ENCODE measurements around the gene CLDN1.
A peak's percentile ranks its signal among the peaks of the same experiment; 100 is the strongest.

The CLDN1 gene

DNA sequence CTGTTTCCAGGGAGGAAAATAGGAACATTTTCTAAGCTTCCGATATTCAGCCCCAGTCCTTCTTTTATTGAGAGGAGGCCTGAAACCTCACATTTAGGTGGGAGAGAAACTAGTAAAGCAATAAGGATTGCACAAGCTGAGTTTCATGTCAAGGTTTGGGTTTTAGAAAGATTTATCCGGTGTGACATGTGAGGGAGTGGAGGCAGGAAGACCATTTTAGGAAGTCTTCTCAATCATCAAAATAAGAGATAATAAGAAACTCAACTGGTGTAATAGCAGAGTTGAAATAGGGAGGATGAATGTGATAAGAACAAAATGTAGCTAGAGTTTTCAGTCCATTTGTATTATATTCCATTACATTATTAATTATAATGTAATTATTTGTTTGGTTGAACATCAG lies 38.0 kb upstream of the CLDN1 start:
- H3K9ac ChIP-seq (ENCODE audit: insufficient read length), result no peak overlapping the region
- no peaks in the 10 kb centered on the region for H3K36me3 ChIP-seq (ENCODE audit: insufficient read depth, low read length)
- H3K4me3 ChIP-seq, result no peak overlapping the region
- H3K9me3 ChIP-seq (ENCODE audit: low read depth, low read length), result no peaks in the 10 kb centered on the region
- TF ChIP-seq EZH2 (IDR thresholded peaks at IDR 0.05) (no peak), FOXP2 (optimal IDR thresholded peaks at IDR 0.05; ENCODE audit: control extremely low read depth, extremely low read length, insufficient read depth) (no peak), POLR2AphosphoS5 (IDR thresholded peaks at IDR 0.05; ENCODE audit: borderline replicate concordance, low read depth, low read length) (no peak)
- H3K27ac ChIP-seq, result no peak overlapping the region
- no peak for DNase-seq (ENCODE audit: low read depth, low spot score)

DNA sequence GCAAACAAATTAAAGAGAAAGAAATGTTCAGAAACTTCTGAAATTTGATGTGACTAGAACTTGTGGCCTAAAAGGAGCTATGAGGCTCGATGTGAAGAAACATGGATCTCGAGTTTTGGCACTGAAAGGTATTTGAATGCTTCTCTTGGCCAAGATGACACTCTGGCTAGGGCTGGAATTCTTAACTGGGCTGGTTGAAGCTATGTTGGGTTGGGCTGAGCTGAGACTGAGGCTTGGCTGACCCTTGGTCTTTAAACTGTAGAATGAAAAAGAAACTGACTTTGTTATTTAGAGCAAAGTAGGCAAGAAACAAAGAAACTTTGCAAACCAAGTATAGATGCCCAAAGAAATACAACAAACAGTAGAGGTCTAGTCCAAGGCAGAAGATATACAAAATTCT lies 37.6 kb upstream of the CLDN1 start:
- Histone ChIP-seq H3K27ac (no peak overlapping the region), H3K4me3 (no peak overlapping the region), H3K9me3 (ENCODE audit: low read depth, low read length) (no peaks in the 10 kb centered on the region), H3K36me3 (ENCODE audit: insufficient read depth, low read length) (no peaks in the 10 kb centered on the region), H3K9ac (ENCODE audit: insufficient read length) (no peak overlapping the region)
- TF ChIP-seq EZH2 (IDR thresholded peaks at IDR 0.05), result no peak
- no peak for TF ChIP-seq POLR2AphosphoS5 (IDR thresholded peaks at IDR 0.05; ENCODE audit: borderline replicate concordance, low read depth, low read length)
- no peak for TF ChIP-seq FOXP2 (optimal IDR thresholded peaks at IDR 0.05; ENCODE audit: control extremely low read depth, extremely low read length, insufficient read depth)
- DNase-seq (ENCODE audit: low read depth, low spot score), result no peak

- Histone ChIP-seq H3K9me3 (ENCODE audit: low read depth, low read length) (no peaks in the 10 kb centered on the region), H3K4me3 (peak overlapping the region; percentile 57), H3K9ac (ENCODE audit: insufficient read length) (peak overlapping the region; percentile 33), H3K27ac (peak overlapping the region; percentile 8), H3K36me3 (ENCODE audit: insufficient read depth, low read length) (no peaks in the 10 kb centered on the region)
- DNase-seq (ENCODE audit: low read depth, low spot score), result no peak
- TF ChIP-seq FOXP2 (optimal IDR thresholded peaks at IDR 0.05; ENCODE audit: control extremely low read depth, extremely low read length, insufficient read depth) (no peak), EZH2 (IDR thresholded peaks at IDR 0.05) (no peak), POLR2AphosphoS5 (IDR thresholded peaks at IDR 0.05; ENCODE audit: borderline replicate concordance, low read depth, low read length) (no peak)
Observed at GRCh38 chr3:190357468-190357867, 35.2 kb upstream of the CLDN1 start.

DNA sequence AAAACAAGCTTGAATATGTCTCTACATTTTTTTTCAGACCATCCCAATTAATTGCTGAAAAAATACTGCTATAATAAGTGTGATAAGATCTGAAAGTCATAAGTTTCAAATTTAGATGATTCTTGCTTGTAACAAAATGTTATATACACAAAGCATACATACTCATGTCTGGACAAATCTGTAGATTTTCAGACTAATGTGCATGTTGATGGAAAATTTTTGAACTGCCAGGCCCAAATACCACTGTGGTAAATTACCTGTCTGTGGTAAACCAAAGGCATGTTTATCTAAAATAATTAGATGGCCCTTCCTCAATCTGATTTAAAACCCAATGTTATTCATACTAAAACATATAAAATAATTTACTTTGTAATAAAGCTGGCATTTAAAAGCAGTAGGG lies 34.0 kb upstream of the CLDN1 start:
- Histone ChIP-seq H3K36me3 (ENCODE audit: insufficient read depth, low read length) (no peaks in the 10 kb centered on the region), H3K27ac (no peak overlapping the region), H3K4me3 (no peak overlapping the region), H3K9me3 (ENCODE audit: low read depth, low read length) (no peaks in the 10 kb centered on the region), H3K9ac (ENCODE audit: insufficient read length) (no peak overlapping the region)
- DNase-seq (ENCODE audit: low read depth, low spot score), result no peak
- TF ChIP-seq POLR2AphosphoS5 (IDR thresholded peaks at IDR 0.05; ENCODE audit: borderline replicate concordance, low read depth, low read length) (no peak), EZH2 (IDR thresholded peaks at IDR 0.05) (no peak), FOXP2 (optimal IDR thresholded peaks at IDR 0.05; ENCODE audit: control extremely low read depth, extremely low read length, insufficient read depth) (no peak)

GRCh38 chr3:190352861-190353457 lies 30.7 kb upstream of the CLDN1 start:
- Histone ChIP-seq H3K4me3 (no peak overlapping the region), H3K9me3 (ENCODE audit: low read depth, low read length) (no peaks in the 10 kb centered on the region), H3K9ac (ENCODE audit: insufficient read length) (no peak overlapping the region), H3K27ac (peak overlapping the region; percentile 12; the same call in 1 of the 2 replicates), H3K36me3 (ENCODE audit: insufficient read depth, low read length) (no peaks in the 10 kb centered on the region)
- no peak for DNase-seq (ENCODE audit: low read depth, low spot score)
- no peak for TF ChIP-seq EZH2 (IDR thresholded peaks at IDR 0.05)
- no peak for TF ChIP-seq POLR2AphosphoS5 (IDR thresholded peaks at IDR 0.05; ENCODE audit: borderline replicate concordance, low read depth, low read length)
- TF ChIP-seq FOXP2 (optimal IDR thresholded peaks at IDR 0.05; ENCODE audit: control extremely low read depth, extremely low read length, insufficient read depth), result no peak

- Histone ChIP-seq H3K4me3 (no peak overlapping the region), H3K9ac (ENCODE audit: insufficient read length) (no peak overlapping the region), H3K27ac (no peak overlapping the region), H3K9me3 (ENCODE audit: low read depth, low read length) (peaks cover 7% of the 10 kb centered on the region; the same call in 1 of the 2 replicates), H3K36me3 (ENCODE audit: insufficient read depth, low read length) (0 out of 2 replicates have a peak, but pooled peaks cover 3% of the 10 kb centered on the region)
- DNase-seq (ENCODE audit: low read depth, low spot score), result no peak
- TF ChIP-seq FOXP2 (optimal IDR thresholded peaks at IDR 0.05; ENCODE audit: control extremely low read depth, extremely low read length, insufficient read depth) (no peak), POLR2AphosphoS5 (IDR thresholded peaks at IDR 0.05; ENCODE audit: borderline replicate concordance, low read depth, low read length) (no peak), EZH2 (IDR thresholded peaks at IDR 0.05) (no peak)
Observed at GRCh38 chr3:190346541-190346940, 24.3 kb upstream of the CLDN1 start.

DNA sequence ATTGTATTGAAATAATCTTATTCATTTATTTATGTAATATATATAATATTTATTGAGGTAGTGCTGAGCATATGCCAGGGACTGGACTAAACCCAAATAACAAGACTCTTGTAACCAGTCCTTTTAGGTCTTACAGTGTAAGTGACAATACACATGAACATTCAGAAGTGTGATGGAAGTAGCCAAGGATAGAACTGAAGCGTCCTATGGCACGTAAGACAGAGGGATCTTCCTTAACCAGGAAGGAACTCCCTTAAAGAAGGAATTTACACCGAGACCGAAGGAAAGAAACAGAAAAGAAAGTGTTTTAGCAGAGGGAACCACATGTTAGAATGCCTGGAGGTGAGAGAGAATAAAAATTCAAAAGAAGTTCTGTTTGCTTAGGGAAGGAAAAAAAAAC lies 23.6 kb upstream of the CLDN1 start:
- H3K9me3 ChIP-seq (ENCODE audit: low read depth, low read length), result peaks cover 7% of the 10 kb centered on the region; the same call in 1 of the 2 replicates
- H3K4me3 ChIP-seq, result no peak overlapping the region
- H3K9ac ChIP-seq (ENCODE audit: insufficient read length), result peak overlapping the region; percentile 61
- 0 out of 2 replicates have a peak, but pooled peaks cover 3% of the 10 kb centered on the region for H3K36me3 ChIP-seq (ENCODE audit: insufficient read depth, low read length)
- no peak for DNase-seq (ENCODE audit: low read depth, low spot score)
- peak overlapping the region; percentile 44; the same call in 1 of the 2 replicates for H3K27ac ChIP-seq
- no peak for TF ChIP-seq POLR2AphosphoS5 (IDR thresholded peaks at IDR 0.05; ENCODE audit: borderline replicate concordance, low read depth, low read length)
- no peak for TF ChIP-seq FOXP2 (optimal IDR thresholded peaks at IDR 0.05; ENCODE audit: control extremely low read depth, extremely low read length, insufficient read depth)
- no peak for TF ChIP-seq EZH2 (IDR thresholded peaks at IDR 0.05)

GRCh38 chr3:190345027-190345821 lies 23.0 kb upstream of the CLDN1 start:
- no peak for TF ChIP-seq EZH2 (IDR thresholded peaks at IDR 0.05)
- H3K4me3 ChIP-seq, result peak overlapping the region; percentile 46
- peak overlapping the region; percentile 61 for H3K9ac ChIP-seq (ENCODE audit: insufficient read length)
- peaks cover 7% of the 10 kb centered on the region; the same call in 1 of the 2 replicates for H3K9me3 ChIP-seq (ENCODE audit: low read depth, low read length)
- no peak for DNase-seq (ENCODE audit: low read depth, low spot score)
- peak overlapping the region; percentile 64 for H3K27ac ChIP-seq
- 0 out of 2 replicates have a peak, but pooled peaks cover 3% of the 10 kb centered on the region for H3K36me3 ChIP-seq (ENCODE audit: insufficient read depth, low read length)

Data from SK-N-MC (cell line).